NCI-H446 treated with DMSO at 0.1 percent for 48 hours (cell line): ENCODE measurements around the gene FMN2.
"Not testable (repeated sequence)": the region's sequence is repeated elsewhere in the genome, so short reads cannot be mapped to it uniquely, and the experiment has no call there.

ENCODE experiments used
- DNase-seq: peaks from one replicate; lab custom pipeline; 2025; lab: John Stamatoyannopoulos, UW

Gene FMN2

DNA sequence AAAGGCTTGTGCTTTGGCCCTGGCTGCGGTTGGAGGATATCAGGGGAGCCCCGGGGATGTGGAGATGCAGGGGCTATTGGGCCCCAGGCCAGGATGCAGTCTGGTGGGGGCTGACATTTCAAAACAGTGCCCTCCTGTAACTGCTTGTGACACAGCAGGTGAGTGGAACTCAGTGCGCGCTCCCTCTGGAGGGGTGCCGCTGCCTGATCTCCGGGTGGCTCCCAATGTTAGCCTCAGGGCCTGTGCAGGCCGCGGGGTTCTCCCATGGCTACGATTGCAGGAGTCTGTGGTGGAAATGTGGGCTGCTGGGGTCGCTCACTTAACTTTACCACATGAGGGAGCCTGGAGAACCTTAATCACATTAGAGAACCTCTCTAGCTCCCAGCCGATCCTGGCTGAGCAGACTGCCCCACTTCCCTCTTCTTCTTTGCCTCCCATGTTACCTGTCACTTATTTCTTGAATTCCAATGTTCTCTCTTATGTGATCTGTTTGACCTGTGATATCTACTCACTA is 163.2 kb downstream of the FMN2 start:
- no peak for DNase-seq

GRCh38 chr1:240255922-240256321 is 164.2 kb downstream of the FMN2 start:
- no peak for DNase-seq

DNA sequence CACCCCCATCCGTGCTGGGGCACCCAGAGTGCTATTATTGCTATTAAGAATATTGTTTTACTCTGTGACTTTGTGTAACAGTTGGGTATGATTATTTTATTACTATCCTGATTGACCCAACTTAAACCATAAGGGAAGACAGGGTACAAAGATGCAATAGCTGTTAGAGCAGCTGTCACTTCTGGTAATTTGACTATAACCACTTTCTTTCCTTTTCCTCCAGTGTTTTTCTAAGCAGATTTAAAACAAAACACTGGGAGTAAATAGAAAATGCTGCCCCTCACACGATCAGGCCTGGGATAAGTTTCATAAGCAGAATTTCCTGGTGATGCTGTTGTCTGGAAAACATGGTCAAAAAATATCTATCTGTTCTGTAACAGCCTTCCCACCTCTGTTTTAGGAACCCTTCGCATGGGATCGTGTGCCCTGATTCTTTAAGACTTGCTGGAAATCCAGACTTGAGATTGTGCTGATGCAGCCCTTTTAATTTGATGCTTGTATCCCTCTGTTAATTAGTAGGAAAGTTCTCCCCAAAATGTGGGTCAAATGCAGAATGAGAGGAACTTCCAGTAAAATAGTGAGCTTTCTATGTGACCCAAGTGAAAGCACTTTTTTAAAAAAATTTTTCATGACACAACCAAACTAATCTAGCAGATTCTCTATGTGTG is 165.3 kb downstream of the FMN2 start:
- no peak for DNase-seq

DNA sequence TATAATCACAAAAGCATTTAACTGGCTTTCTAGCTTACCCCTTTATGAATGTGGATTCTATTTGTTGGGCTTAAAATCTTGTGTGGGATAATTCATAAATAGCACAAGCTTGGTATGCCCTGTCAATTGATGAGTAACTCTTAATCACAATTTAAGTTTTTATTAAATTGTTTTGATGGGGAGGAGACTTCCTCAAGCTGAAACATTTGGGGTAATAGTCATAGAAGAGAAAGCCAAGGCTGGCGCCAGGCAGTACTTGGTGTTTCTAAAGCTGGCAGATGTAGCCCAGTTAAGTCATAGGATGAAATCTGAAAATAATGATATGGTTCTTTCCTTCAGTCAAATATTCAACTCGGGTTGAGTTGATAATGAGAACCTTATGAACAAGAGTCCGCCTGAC is 167.2 kb downstream of the FMN2 start:
- no peak for DNase-seq

DNA sequence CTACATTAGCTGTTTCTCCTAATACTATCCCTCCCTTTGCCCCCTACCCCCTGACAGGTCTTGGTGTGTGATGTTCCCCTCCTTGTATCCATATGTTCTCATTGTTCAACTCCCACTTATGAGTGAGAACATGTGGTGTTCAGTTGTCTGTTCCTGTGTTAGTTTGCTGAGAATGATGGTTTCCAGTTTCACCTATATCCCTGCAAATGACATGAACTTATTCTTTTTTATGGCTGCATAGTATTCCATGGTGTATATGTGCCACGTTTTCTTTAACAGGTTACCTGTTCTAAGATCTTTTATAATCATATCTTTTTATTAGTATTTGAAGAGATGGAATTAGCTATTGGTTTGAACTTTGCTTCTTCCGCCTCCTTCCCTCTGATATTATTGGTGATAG is 172.8 kb downstream of the FMN2 start:
- not testable (repeated sequence) for DNase-seq

- no peak for DNase-seq
These were observed 179.4 kb downstream of the FMN2 start for GRCh38 chr1:240271081-240271480.

DNA sequence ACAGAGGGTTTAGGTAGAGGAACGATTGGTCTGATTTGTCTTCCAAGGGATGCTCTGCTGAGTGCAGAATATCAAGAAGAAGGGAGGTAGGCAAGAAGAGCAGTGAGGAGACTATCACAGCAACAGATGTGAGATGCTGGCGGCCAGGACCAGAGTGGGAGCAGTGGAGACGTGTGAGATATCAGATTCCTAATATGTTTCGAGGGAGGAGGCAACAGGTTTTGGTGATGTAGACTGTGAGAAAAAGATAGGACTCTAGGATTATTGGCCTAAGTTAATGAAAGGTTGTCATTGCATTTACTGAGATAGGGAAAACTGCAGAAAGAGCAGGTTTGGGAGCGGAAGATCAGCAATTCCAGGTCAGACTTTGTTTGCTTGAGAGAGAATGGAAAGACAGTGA is 182.9 kb downstream of the FMN2 start:
- DNase-seq: no peak

DNA sequence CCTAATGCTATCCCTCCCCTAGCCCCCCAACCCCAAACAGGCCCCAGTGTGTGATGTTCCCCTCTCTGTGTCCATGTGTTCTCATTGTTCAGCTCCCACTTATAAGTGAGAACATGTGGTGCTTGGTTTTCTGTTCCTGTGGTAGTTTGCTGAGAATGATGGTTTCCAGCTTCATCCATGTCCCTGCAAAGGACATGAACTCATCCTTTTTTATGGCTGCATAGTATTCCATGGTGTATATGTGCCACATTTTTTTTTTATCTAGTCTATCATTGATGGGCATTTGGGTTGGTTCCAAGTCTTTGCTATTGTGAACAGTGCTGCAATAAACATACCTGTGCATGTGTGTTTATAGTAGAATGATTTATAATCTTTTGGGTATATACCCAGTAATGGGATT is 183.5 kb downstream of the FMN2 start:
- DNase-seq: not testable (repeated sequence)

DNA sequence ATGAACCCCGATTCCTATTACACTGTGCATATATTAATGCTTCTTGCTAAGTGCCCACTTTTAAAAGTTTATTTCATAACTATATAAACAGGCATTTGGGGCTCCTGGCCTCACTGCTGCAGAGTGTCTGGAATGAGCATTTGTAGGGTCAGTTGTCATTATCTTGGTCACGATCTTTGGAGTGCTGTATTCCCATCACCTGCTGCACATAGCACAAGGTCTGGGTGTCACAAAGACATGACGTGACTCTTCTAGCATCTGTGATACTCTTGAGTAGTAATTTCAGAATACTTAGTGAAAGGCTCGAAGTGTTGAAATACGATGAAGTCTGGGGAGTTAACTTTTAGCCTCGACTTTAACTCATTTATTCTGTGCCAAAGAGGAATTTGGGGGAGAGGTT is 186.4 kb downstream of the FMN2 start:
- no peak for DNase-seq

DNA sequence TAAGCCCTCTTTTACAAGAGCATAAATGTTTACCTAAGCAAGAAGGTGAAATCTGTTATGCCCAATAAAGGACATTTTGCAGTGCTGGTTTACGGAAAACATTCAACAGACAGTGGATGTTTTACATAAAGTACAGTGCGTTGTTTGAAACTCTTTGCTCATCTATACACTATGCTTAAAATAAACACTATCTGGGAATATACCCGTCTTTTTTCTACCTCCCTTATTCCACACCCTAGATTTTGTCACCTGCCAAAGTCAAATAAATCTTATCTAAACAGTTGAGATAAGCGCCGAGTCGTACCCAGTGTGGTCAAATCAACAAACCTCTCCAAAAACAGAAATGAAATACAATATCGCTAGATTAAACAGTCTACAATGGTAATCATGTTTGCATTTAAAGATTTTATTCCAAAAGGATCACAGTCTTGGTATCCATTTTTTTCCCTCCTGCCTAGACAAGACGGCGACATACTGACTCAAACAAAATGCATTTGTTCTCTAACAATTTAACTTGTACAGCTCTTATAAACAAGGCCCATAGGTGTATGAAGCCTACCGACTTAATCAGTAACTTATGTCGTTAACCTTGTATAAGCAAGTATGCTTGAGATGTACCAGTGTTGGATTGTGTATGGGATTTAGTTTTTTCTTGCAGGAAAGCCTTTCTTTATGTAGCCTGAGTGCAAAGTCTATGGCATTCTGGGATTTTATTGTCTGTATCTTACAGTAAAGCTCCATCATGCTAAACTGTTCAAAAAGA is 189.1 kb downstream of the FMN2 start:
- no peak for DNase-seq

DNA sequence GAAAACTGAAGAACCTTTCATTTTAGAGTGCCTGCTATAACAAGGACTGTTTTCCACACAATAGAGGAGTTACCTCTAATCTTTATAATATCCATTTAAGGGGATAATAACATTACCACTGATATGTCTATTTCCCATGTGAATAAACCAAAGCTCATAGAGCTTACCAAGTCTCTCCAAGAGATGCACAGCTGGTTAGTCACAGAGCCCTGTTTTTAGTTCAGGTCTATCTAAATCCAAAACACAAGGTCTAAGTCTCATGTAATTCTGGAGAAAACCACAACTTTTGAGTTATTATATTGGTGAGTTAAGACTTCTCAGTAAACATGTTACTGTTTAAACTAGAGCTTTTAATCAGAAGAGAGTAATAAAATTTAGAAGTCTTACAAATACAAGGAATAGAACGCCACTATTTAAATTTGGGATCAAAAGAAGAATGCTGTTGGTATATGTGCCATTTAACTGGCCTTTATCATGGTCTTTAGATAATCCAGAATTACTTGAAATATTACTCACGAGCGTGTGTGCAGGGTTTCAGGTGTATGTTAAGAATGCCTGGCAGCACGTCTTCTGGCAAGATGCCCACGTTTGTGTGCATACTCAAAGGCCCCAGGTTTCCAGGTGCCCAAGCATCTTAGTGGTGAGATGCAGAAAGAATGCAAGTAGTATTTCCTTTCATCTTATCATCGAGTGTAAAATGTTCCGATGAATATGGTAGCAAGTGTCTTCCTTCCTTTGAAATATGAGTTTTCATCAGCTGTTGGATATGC is 190.6 kb downstream of the FMN2 start:
- DNase-seq: no peak

DNA sequence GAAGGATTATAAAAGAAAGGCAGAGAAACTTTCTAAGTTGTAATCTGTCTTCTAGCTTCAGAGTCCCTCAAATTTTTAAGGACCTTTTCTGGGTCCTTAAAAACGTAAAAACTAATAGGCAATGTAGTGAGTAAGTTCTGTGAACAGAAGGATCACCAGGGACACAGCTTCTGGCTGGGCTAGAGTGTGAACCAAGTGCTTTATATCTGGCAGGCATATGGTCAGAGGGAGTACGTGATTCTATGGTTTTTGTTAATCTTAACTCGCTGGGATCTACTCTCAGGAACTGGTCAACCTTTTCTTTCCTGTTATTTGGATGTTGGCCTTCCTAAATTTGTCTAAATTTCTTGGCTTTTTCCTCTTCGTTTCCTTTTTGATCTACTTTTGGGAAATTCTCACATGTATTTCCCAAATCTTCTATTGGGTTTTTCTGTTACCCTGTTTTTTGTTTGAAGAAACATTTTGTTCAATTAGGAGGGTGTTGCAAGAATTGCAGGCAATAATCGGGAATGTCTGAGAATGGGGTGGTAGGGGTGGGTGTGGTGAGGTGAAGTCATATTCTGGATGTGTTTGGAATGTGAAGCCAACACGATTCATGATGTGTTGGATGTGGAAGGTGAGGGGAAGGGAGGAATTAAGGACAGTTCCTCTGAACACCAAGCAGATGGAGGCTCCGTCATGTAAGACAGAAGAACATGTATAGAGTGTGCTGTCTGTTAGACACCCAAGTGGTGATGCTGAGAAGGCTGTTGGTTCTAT is 193.2 kb downstream of the FMN2 start:
- DNase-seq: no peak

DNA sequence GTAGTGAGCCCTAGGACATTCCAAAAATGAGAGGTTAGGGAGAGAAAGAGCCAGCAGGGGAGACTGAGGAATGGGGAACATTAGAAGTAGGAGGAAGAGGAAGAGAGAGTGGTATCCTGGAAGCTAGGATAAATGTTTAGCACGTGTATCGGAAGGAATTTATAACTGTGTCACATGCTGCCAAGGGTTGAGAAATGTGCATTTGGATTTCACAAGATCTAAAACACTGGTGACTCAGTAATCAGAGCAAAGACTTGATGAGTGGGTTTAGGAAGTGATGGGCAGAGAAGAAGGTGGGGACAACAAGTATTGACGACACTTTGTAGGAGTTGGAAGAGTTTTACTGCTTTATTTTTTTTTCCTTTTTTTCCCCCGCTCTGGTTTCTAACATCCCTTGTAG is 193.9 kb downstream of the FMN2 start:
- no peak for DNase-seq

DNA sequence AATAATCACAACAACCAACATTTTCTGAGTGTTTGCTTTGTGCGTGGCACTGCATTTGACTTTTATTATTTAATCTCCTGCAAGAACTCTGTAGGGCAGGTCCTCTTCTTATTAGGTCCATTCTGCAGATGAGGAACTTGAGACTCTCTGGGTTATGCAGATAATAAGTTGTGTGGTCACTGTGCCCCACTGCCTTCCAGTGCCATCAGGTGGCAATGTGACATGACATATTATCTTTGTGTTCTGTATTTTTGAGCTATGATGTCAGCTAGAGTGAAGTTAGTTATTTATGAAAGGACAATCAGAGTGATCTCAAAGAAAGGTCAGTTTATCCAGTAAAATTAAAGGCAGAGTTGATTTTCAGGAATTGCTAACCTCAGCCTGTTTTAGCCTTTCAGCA is 196.0 kb downstream of the FMN2 start:
- no peak for DNase-seq

GRCh38 chr1:240293706-240294105 is 202.0 kb downstream of the FMN2 start:
- no peak for DNase-seq

DNA sequence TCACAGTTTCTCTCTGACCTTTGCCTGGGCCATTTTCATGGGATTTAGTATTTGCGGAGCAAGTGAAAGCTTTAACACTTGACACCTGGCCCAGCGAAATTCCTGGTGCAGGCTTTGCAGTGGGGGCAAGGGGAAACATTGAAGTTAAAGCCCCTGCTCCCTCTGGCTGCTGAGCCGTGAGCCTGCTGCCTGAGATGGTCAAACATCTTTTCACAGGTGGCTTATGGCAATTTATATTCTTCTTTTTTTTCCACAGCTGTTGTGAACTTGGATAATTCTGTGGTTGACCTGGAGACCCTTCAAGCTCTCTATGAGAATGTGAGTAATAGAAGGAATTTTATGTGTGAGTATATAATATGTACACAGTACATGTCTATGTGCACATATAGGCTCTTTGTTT is 202.9 kb downstream of the FMN2 start:
- no peak for DNase-seq

DNA sequence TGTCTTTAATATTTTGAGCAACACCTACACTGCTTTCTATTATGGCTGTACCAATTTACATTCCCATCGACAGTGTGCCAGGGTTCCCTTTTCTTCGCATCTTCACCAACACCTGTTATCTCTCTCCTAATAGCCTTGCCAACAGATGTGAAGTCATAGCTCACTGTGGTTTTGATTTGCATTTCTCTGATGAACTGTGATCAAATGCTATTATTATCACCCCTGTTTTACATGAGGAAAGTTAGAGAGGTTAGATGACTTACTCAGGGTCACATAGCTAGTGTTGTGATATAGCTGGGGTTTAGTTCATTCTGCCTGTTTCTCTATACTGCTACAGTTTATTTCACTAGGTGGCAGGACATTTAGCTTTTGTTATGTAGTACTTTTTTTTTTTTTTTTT is 204.1 kb downstream of the FMN2 start:
- no peak for DNase-seq

DNA sequence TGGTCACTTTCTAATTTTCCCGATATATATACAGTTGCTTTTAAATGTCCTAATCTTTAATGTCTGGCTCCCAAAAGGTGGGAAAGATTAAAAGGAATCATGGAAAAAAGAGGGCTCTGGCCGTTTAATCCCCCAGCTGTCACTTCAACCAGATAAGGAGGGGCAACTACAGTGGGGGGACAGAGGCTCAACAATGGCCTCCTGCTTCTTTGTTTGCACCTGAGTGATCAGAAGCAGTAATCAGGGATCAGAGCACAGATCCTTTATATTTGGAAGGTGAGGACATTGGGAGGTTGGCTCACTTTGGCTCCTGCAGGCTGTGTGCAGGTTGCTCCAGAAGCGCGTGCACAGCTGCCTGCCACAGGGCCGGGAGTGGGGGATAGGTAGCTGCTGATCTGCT is 212.8 kb downstream of the FMN2 start:
- no peak for DNase-seq

DNA sequence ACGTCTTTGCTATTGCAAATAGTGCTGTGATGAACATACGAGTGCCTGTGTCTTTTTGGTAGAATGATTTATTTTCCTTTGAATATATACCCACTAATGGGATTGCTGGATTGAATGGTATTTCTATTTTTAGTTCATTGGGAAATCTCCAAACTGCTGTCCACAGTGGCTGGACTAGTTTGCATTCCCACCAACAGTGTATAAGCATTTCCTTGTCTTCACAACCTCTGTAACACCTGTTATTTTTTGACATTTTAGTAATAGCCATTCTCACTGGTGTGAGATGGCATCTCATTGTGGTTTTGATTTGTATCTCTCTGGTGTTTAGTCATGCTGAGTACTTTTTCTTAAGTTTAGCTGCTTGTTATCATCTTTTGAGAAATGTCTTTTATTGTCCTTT is 215.0 kb downstream of the FMN2 start:
- DNase-seq: no peak

GRCh38 chr1:240308096-240308495 is 216.4 kb downstream of the FMN2 start:
- DNase-seq: no peak

DNA sequence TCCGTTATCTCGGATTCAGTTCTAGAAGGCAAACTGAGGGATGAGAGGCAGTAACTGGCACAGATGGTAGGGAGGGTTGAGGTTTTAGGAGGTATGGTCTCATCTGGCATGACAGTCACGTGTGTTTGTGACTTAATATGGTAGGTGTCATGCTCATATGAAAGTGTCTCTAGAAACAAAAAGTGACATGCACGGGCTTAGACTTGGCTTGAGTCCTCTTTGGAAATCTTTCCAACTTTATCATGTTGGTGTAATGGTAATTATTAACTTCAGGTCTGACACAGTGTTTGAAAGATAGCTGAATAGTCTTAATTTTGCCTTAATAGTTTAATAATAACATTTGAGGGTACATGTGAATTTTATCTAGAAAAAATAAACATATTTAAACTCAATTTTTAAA is 218.1 kb downstream of the FMN2 start:
- no peak for DNase-seq
